Activated naive CD8-positive, alpha-beta T cell treated with anti-CD3 and anti-CD28 coated beads, Interleukin-2, amount 50 U/mL, for 16 hours (primary cell): ENCODE data around the gene ZFYVE27.

Experiments used
- DNase-seq: peaks from one replicate; pipeline ENCODE4 v3.0.0-alpha.2; 2020; ENCODE audit warnings: low read depth, low spot score

ZFYVE27 gene

DNA sequence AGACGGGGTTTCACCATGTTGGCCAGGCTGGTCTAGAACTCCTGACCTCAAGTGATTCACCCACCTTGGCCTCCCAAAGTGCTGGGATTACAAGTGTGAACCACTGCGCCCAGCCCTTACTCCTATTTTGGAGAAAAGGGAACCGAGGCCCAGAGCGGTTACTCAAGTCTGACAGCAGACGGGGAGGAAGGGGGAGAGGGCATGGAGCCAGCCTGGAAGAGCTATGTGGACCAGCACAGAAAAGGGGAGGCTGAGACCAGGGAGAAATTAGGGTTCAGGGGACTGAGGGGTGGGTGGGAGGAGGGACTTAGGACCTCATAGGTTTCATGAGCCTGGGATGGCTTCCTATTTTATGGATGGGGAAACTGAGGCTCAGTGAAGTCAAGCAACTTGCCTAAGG is 33.3 kb downstream of the ZFYVE27 start:
- DNase-seq = no peak

DNA sequence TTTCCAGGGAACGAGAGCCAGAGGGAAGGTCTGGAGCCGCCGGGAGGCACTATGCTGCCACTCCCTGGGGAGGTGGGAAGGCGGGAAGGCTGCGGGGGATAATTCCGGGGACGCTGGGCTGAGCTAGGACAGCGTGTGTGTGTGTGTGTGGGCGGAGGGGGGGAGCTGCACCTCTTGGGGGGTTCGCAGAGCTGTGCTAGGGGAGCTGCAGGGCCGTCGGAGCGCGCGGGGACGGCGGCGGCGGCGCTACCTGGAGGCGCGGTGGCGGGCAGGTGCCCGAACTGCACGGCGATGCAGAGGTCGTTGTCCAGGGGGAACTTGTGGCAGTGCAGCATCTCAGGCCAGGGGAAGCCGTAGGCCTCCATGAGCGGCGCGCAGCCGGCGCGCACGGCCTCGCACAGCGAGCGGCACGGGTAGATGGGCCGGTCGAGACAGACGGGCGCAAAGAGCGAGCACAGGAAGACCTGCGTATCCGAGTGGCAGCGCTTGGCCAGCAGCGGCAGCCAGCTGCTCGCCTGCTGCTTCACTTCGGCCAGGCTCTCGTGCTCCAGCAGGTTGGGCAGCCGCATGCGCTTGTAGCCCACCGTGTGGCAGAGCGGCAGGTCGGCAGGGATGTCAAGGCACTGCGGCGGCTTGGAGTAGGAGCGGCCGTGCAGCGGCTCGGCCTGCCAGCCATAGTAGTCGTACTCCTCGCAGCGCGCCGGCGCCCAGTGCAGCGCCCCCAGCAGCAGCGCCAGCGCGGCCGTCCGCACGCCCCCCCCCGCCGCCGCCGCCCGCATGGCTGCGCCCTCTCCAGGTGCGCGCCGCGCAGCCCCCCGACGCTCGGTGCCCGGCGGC is 34.3 kb downstream of the ZFYVE27 start:
- DNase-seq = no peak

- DNase-seq = no peak
Observed at GRCh38 chr10:97771913-97772823, 35.2 kb downstream of the ZFYVE27 start, which contains the start of gene SFRP5. SFRP5 (minus strand) TSS chr10:97771999; CDS start chr10:97771833, 166 bp downstream.

DNA sequence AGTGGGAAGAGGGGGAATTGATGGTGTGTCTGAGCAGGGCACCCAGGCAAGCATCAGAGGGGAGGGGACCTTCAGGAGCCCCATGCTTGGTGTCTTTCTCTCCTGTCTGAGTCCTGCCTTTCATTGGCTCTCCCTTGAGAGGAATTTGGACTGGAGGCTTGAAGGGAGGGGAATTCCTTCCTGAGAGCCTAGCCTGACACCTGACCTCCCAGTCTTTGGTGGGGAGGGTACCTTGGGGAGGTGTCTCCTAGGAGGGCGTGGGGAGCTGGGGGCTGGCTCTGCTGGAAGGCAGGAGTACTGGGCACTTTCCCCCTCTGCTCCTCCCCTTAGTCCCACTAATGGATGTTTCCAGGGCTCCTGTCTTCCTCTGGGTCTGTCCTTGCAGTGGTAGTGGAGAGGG is 36.2 kb downstream of the ZFYVE27 start:
- no peak for DNase-seq

DNA sequence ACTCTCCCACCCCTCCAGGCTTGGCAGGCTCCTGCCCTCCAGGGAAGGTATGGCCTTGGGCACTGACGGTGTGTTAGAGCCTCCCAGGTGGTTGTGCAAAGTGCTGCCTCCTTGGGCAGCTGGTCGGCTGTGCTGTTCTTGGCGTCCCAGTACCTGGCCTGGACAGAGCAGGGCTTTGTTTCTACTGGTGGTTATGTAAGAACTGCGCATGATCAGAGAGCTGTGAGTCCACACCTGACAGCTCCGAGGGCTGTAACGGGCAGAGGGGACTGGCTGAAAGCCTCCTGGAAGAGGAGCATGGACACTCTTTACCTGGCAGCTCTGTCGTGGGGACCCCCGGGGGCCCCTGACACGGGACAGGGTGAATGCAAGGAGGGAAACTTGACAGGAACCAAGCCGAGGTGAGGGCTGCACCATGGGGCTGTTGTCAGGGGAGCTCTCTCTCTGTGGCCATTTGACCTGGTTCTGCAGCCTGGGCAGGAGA is 37.9 kb downstream of the ZFYVE27 start:
- no peak for DNase-seq

DNA sequence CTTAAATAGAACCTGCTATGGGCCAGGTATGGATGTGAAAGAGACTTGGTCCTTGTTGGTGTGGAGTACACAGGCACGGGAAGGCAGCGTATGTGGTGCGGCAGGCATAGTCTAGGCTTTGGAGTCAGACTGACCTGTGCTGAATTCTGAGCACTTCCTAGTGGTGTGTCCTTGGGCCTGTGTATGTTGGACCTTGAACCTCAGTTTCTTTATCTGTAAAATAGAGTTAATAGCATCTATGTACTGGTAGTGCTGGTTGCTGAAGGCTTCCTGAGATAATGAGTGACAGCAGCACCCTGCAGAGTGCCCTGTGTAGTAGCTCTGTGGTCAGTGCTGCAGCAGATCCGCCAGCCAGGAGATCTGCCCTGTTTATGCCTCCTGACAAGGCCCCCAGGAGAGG is 40.2 kb downstream of the ZFYVE27 start:
- DNase-seq = no peak

- no peak for DNase-seq
Observed at GRCh38 chr10:97778452-97779302, 41.7 kb downstream of the ZFYVE27 start.

DNA sequence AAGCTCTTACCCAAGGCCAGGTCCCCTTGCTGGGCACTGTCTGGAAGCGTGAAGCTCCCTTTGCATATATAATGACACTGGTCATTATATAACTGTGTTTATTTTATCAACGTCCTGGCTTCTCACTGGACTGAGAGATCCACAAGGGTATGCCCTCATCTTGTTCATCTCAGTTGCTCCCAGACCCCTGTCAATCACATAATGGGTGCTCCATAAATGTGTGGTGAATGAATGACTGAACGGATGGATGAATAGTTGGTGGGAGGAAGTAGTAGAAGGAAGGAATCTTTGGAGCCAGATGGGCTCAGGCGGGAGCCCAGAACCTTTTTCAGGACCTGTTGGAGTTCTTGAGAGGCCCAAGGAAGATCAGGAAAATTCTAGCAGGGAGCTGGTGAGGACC is 42.6 kb downstream of the ZFYVE27 start:
- no peak for DNase-seq

- no peak for DNase-seq
Observed at GRCh38 chr10:97779975-97780374, 43.0 kb downstream of the ZFYVE27 start.

DNA sequence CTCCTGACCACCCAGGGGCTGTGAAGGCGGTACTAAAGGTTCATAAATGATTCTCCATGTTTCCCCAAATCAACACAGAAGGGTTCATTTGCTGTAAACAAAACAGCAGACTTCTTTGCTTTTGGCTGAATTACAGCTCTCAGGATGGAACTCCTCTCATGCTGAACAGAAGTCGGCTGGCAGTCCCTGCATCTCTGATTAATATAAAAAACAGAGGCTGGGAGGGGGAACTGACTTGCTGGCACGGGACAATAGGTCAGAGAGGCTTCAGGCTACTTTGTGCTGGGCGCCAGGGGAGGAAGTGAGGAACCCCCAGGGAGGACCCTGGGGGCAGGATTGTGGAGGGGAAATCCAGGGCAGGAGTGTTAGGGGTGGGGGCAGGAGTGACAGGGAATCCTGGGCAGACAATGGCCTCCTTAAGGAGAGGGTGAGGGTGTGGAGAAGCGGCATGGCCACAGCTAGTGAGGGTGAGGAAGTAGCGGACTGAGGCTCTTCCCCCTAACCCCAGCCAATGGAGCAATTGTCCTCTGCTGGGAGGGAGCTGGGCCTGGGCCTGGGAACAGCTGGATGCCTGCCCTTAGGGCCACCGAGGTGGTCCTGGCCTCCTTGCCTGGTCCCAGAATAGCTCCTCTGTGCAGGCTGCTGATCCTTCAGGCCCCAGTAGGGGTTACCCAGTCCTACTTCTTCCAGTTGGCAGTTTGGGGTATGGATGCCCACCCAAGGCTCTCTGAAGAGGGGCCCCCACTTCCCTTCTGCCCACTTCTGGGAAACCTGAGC is 44.1 kb downstream of the ZFYVE27 start:
- no peak for DNase-seq

GRCh38 chr10:97781618-97782331 is 44.8 kb downstream of the ZFYVE27 start:
- no peak for DNase-seq

- no peak for DNase-seq
Observed at GRCh38 chr10:97782455-97783228, 45.7 kb downstream of the ZFYVE27 start.

DNA sequence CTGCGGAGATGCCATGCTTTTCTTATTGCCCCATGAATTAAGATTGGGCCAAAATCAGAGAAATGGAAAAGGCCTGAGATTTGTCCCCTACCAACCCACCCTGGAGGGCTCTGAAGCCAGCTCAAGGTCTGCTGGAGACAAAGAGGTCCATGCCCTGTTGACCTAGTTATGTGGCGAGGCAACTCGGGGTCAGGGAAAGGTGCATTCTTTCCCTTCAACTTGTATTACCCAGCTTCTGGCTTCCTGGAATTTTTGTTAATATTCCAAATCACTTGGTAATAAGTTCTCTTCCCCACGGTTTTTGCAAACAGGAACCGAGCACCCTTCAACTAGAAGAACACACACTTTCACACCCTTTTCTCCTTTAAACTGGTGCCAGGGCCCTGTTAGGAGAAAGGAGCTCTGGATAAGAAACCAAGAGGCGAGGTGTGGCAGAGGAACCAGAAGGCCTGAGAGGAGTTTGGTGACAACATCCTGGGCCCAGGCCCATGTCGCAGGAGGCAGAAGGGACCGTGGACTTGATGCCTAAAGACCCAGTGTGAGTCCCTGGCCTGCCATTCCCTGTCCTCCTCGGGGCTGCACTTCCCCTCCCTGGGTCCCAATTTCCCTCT is 47.4 kb downstream of the ZFYVE27 start:
- DNase-seq = no peak

DNA sequence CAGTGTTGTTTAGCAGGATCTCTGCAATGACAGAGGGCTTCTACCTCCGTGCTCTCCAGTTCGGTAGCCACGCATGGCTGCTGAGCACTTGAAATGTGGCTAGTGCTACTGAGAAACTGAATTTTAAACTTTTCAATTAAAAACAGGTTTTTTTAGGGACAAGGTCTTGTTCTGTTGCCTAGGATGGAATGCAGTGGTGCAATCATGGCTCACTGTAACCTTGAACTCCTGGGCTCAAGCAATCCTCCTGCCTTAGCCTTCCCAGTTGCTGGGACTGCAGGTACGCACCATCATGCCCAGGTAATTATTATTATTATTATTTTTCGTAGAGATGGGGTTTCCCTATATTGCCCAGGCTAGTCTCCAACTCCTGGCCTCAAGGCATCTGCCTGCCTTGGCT is 48.3 kb downstream of the ZFYVE27 start:
- no peak for DNase-seq

DNA sequence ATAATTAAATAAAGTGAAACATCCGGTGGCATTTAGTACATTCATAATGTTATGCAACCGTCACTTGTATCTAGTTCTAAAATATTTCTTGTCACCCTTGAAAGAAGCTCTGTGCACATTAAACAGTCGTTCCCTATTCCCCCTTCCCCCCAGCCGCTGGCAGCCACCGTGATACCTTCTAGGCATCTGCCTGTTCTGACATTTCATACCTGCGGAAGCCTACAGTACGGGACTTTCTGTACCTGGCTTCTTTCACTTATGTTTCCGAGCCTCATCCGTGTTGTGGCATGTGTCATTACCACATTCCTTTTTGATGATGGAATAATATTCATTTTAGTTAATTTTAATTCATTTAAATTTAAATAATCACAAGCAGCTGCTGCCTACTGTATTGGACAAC is 48.8 kb downstream of the ZFYVE27 start:
- no peak for DNase-seq

- DNase-seq = no peak
Observed at GRCh38 chr10:97788552-97789442, 51.9 kb downstream of the ZFYVE27 start.

- DNase-seq = no peak
Observed at GRCh38 chr10:97789770-97790397, 53.0 kb downstream of the ZFYVE27 start.
